ENCODE data around the gene GPR141.

GRCh38 chr7:37669818-37670217 lies 13.7 kb upstream of the GPR141 start:
- TF ChIP-seq REST (IDR thresholded peaks at IDR 0.05; ENCODE audit: low read depth) (no peak), RAD21 (IDR thresholded peaks at IDR 0.05; ENCODE audit: low read depth) (no peak), CEBPB (IDR thresholded peaks at IDR 0.05) (no peak), ZBTB7A (IDR thresholded peaks at IDR 0.05; ENCODE audit: low read depth) (no peak), YY1 (IDR thresholded peaks at IDR 0.05; ENCODE audit: low read depth) (no peak), TAF1 (IDR thresholded peaks at IDR 0.05; ENCODE audit: low read depth) (no peak)
